ENCODE results near the gene DIRAS2.

The DIRAS2 gene

GRCh38 chr9:90613502-90613901 is 29.1 kb downstream of the DIRAS2 start:
- no peak overlapping the region for H3K4me3 ChIP-seq (ENCODE audit: low read depth, low read length)
- no peak for TF ChIP-seq CTCF (IDR thresholded peaks at IDR 0.05; ENCODE audit: low read depth, low read length)

GRCh38 chr9:90612957-90613356 is 29.7 kb downstream of the DIRAS2 start:
- no peak for TF ChIP-seq CTCF (IDR thresholded peaks at IDR 0.05; ENCODE audit: low read depth, low read length)
- no peak overlapping the region for H3K4me3 ChIP-seq (ENCODE audit: low read depth, low read length)

GRCh38 chr9:90611568-90611967 is 31.1 kb downstream of the DIRAS2 start:
- TF ChIP-seq CTCF (IDR thresholded peaks at IDR 0.05; ENCODE audit: low read depth, low read length) = no peak
- H3K4me3 ChIP-seq (ENCODE audit: low read depth, low read length) = no peak overlapping the region

GRCh38 chr9:90611121-90611520 is 31.5 kb downstream of the DIRAS2 start:
- H3K4me3 ChIP-seq (ENCODE audit: low read depth, low read length) = no peak overlapping the region
- no peak for TF ChIP-seq CTCF (IDR thresholded peaks at IDR 0.05; ENCODE audit: low read depth, low read length)

- TF ChIP-seq CTCF (IDR thresholded peaks at IDR 0.05; ENCODE audit: low read depth, low read length) = no peak
- no peak overlapping the region for H3K4me3 ChIP-seq (ENCODE audit: low read depth, low read length)
These were observed 34.7 kb downstream of the DIRAS2 start for GRCh38 chr9:90607701-90608516.

GRCh38 chr9:90600029-90600428 is 42.6 kb downstream of the DIRAS2 start:
- no peak overlapping the region for H3K4me3 ChIP-seq (ENCODE audit: low read depth, low read length)

More at GRCh38 chr9:90600029-90600428, 42.6 kb downstream of the DIRAS2 start:
- no peak for TF ChIP-seq CTCF (IDR thresholded peaks at IDR 0.05; ENCODE audit: low read depth, low read length)
